ENCODE results near the gene NEUROD1.

The NEUROD1 gene

GRCh38 chr2:181643151-181643550 is 37.2 kb downstream of the NEUROD1 start:
- DNase-seq (ENCODE audit: low read depth), result no peak
- H3K4me3 ChIP-seq (ENCODE audit: low read depth, low read length), result no peak overlapping the region
- TF ChIP-seq MYC (IDR thresholded peaks at IDR 0.05; ENCODE audit: low read depth, low read length) (no peak), MAX (IDR thresholded peaks at IDR 0.05; ENCODE audit: low read depth, low read length) (no peak), POLR2A (IDR thresholded peaks at IDR 0.05; ENCODE audit: extremely low read depth, insufficient read length) (no peak), CTCF (IDR thresholded peaks at IDR 0.05; ENCODE audit: low read depth, low read length) (no peak)

DNA sequence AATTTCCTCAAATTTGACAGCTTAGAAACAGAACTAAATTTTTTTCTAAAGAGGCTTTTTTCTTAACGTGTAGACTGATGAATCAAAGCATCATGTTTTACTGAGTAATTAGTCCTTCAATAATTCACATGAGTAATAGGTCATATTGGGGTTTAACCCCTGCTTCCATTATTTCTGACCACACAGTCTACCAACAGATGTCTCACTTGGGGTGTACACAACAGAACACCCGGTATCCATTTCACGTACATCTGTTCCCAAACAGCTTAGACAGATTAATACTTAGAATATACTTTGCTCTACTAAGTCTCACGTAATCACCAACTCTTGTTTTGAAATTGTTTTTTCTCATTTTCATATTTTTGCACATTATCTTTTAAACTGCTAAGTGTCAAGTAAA is 38.2 kb downstream of the NEUROD1 start:
- H3K4me3 ChIP-seq (ENCODE audit: low read depth, low read length), result no peak overlapping the region
- TF ChIP-seq MAX (IDR thresholded peaks at IDR 0.05; ENCODE audit: low read depth, low read length) (no peak), MYC (IDR thresholded peaks at IDR 0.05; ENCODE audit: low read depth, low read length) (no peak), POLR2A (IDR thresholded peaks at IDR 0.05; ENCODE audit: extremely low read depth, insufficient read length) (no peak), CTCF (IDR thresholded peaks at IDR 0.05; ENCODE audit: low read depth, low read length) (no peak)
- no peak for DNase-seq (ENCODE audit: low read depth)

GRCh38 chr2:181639686-181640085 is 40.6 kb downstream of the NEUROD1 start:
- no peak for TF ChIP-seq CTCF (IDR thresholded peaks at IDR 0.05; ENCODE audit: low read depth, low read length)
- no peak for TF ChIP-seq MAX (IDR thresholded peaks at IDR 0.05; ENCODE audit: low read depth, low read length)
- no peak for TF ChIP-seq MYC (IDR thresholded peaks at IDR 0.05; ENCODE audit: low read depth, low read length)
- no peak for TF ChIP-seq POLR2A (IDR thresholded peaks at IDR 0.05; ENCODE audit: extremely low read depth, insufficient read length)
- no peak overlapping the region for H3K4me3 ChIP-seq (ENCODE audit: low read depth, low read length)
- DNase-seq (ENCODE audit: low read depth), result no peak

DNA sequence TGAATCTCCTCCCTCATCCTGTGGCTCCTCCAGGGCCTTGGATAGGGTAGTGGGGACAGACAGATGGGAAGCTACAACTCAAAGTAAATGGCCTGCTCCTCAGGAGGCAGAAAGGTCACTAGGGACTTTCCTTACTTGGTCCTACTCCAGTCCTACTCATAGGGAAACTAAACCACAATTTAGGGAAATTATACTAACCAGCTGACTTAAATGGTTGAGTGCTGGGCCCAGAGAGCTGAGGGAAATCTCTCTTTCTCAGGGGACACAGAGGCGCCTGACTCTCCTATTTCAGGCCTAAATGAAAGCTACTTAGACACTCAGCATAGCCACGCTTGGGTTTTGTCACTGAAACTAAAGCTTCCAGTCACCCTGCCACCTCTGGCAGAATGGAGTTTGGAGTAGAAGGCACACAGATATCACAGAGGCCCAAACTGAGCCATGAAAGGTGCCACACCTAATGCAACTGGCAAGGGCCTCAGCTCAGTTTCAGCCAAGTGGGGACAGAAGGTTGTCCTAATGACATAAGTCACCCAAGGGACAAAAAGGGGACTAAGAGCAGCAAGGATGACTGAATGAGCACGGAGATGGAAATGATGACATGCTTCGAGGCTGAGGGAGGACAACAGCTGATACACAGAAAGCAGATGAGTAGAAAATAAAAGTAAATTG is 47.5 kb downstream of the NEUROD1 start:
- no peak for TF ChIP-seq MAX (IDR thresholded peaks at IDR 0.05; ENCODE audit: low read depth, low read length)
- TF ChIP-seq MYC (IDR thresholded peaks at IDR 0.05; ENCODE audit: low read depth, low read length), result no peak
- TF ChIP-seq POLR2A (IDR thresholded peaks at IDR 0.05; ENCODE audit: extremely low read depth, insufficient read length), result no peak
- TF ChIP-seq CTCF (IDR thresholded peaks at IDR 0.05; ENCODE audit: low read depth, low read length), result no peak
- no peak overlapping the region for H3K4me3 ChIP-seq (ENCODE audit: low read depth, low read length)

GRCh38 chr2:181628590-181629585 is 51.4 kb downstream of the NEUROD1 start:
- DNase-seq (ENCODE audit: low read depth), result no peak

More for the DNA sequence above, 47.5 kb downstream of the NEUROD1 start:
- DNase-seq (ENCODE audit: low read depth), result no peak

More at GRCh38 chr2:181628590-181629585, 51.4 kb downstream of the NEUROD1 start:
- H3K4me3 ChIP-seq (ENCODE audit: low read depth, low read length), result no peak overlapping the region
- TF ChIP-seq POLR2A (IDR thresholded peaks at IDR 0.05; ENCODE audit: extremely low read depth, insufficient read length) (no peak), CTCF (IDR thresholded peaks at IDR 0.05; ENCODE audit: low read depth, low read length) (no peak), MAX (IDR thresholded peaks at IDR 0.05; ENCODE audit: low read depth, low read length) (no peak), MYC (IDR thresholded peaks at IDR 0.05; ENCODE audit: low read depth, low read length) (no peak)
